ENCODE measurements around the gene XRN2. TPM values are rescaled to one million over a fixed set of nuclear protein-coding genes. Genes with fewer than 3 reads are reported as not detected.

Gene XRN2
- total RNA-seq, 4 donors from 2014 or later = 60.5 to 116 (median 68.6) TPM

DNA sequence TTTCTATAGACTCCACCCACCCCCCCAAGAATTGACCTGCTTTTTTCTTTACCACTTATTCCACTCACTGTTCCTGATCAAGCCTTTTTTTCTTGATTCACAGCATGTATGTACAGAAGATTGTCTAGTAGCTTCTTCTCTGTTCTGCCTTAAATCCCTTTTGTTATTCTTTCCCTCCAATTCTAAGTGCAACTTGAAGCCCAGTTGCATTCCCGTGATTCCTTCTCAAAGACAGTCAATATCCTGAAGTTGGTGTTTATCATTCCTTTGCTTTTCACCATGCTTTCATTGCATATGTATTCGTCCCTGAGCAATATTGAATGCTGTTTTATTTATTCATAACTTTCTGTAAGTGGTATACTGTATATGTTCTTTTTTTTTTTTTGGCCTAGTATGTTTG lies 21.0 kb downstream of the XRN2 start:
- no peak for TF ChIP-seq CTCF (IDR thresholded peaks at IDR 0.05)
- DNase-seq (ENCODE audit: low spot score) = no peak
- ATAC-seq (ENCODE audit: low FRiP score) = no peak

GRCh38 chr20:21325296-21325695 lies 22.2 kb downstream of the XRN2 start:
- no peak for TF ChIP-seq CTCF (IDR thresholded peaks at IDR 0.05)
- ATAC-seq (ENCODE audit: low FRiP score) (no peak), DNase-seq (ENCODE audit: low spot score) (no peak)

DNA sequence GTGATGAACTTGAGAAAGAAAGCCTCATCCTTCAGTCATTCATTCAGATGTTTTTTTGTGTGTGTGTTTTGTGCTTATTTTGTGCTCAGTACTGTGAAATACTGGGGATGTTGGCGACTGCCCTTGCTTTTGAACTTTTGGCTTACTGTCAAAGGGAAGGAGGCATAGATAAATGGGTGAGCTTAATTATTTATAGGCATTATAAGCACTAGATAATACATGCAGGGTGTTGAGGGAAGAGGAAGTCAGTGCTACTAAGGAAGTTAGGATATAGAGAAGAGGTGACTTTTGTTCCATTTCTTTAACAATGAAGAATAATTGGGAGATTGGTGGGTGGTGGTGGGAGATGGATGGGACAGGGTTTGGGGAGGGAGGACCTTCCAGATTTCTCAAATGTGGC lies 23.6 kb downstream of the XRN2 start:
- no peak for TF ChIP-seq CTCF (IDR thresholded peaks at IDR 0.05)
- no peak for ATAC-seq (ENCODE audit: low FRiP score)
- DNase-seq (ENCODE audit: low spot score) = no peak

DNA sequence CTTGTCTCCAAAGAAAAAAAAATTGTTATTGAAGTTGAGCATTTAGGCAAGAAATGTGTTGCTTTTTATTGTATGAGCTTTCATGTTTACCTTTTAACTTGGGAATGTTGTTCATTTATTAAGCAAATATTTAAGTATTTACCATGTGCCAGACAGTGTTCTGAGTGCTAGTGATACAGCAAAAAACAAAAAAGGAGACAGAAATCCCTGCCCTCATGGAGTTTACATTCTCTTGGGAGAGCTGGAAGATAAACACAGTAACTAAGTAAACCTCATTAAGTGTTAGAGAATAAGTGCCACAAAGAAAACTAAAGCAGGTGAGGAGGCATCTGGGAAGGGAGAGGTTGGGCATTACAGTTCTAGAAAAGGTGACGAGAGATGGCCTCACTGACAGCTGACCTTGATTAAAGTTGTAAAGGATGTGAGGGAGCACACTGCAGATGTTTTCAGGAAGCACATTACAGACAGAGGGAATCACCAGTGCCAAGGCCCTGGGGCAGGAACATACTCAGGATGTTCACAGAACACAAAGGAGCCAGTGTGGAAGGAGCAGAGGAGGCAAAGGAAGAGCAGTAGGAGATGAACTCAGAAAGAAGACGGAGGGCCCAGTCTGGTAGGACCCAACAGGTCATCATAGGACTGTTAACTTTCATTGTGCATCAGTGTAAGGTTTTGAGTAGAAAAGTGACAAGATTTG lies 33.5 kb downstream of the XRN2 start:
- ATAC-seq (ENCODE audit: low FRiP score) (no peak), DNase-seq (ENCODE audit: low spot score) (no peak)
- TF ChIP-seq CTCF (IDR thresholded peaks at IDR 0.05) = no peak

GRCh38 chr20:21338291-21338690 lies 35.2 kb downstream of the XRN2 start:
- TF ChIP-seq CTCF (IDR thresholded peaks at IDR 0.05) = no peak
- DNase-seq (ENCODE audit: low spot score) (no peak), ATAC-seq (ENCODE audit: low FRiP score) (no peak)

- ATAC-seq (ENCODE audit: low FRiP score) = peak; percentile 21
- TF ChIP-seq CTCF (IDR thresholded peaks at IDR 0.05) = no peak
- DNase-seq (ENCODE audit: low spot score) = no peak
These were observed 36.4 kb downstream of the XRN2 start for GRCh38 chr20:21339499-21339898.

DNA sequence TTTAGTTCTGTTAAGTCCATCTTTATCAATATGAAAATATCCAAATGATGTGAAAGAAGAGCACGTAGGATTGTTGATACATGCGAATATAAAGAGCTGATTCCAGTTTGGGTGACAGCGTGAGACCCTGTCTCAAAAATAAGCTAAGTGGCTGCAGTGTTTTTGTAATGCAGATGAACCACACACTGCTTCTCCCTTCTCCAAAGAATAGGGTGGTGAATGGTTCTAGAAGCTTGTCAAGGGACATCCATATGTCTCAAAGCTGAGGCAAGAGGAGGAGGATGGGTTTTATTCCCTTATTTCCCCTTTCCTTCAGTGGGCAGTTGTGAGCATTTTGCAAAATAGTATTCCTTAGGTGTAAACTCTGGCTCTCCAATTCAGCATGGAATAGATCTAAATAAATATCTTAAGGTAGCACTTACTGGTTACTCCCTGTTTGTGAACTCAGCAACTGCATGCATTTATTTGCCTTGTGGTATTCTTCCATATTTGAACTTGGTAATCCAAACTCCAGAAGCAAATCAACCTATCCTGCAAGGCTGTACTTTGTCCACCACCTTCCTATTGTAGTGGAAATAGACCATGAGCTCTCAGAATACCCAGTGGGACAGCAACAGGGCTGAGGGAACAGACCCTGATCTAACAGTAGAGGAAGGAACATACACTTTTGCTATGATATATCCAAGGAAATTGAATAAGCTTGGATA lies 38.0 kb downstream of the XRN2 start:
- TF ChIP-seq CTCF (IDR thresholded peaks at IDR 0.05) = no peak
- DNase-seq (ENCODE audit: low spot score) = no peak
- ATAC-seq (ENCODE audit: low FRiP score) = no peak
